DOHH2 (cell line): ENCODE measurements around the gene ETV6.
A peak's percentile ranks its signal among the peaks of the same experiment; 100 is the strongest.

Experiments used
- H3F3A ChIP-seq: fragments of 200-600 bp; sonication (generic), shearing (Covaris generic); 2 replicates; pipeline ENCODE4 v1.6.0; 2016; ENCODE audit warnings: antibody characterized with exemption, mild to moderate bottlenecking; ENCODE audit not compliant: control insufficient read depth, insufficient read depth
- H3K27ac ChIP-seq: fragments of 200-600 bp; sonication (generic); 2 replicates; pipeline ENCODE4 v1.5.1; 2014; ENCODE audit warnings: low read depth, mild to moderate bottlenecking, low read length, moderate library complexity
- H3K27me3 ChIP-seq: fragments of 200-600 bp; sonication (generic); 2 replicates; pipeline ENCODE4 v1.6.1; 2014; ENCODE audit warnings: mild to moderate bottlenecking, low read length, mixed read lengths; ENCODE audit not compliant: control insufficient read depth
- H3K36me3 ChIP-seq: fragments of 200-600 bp; sonication (generic); 2 replicates; pipeline ENCODE4 v1.6.1; 2014; ENCODE audit warnings: mild to moderate bottlenecking, low read length, moderate library complexity, mixed read lengths; ENCODE audit not compliant: control insufficient read depth
- H3K4me1 ChIP-seq: fragments of 200-600 bp; sonication (generic); 2 replicates; pipeline ENCODE4 v1.6.1; 2014; ENCODE audit warnings: mild to moderate bottlenecking, low read length, mixed read lengths; ENCODE audit not compliant: control insufficient read depth
- H3K4me2 ChIP-seq: fragments of 200-600 bp; sonication (generic); 2 replicates; pipeline ENCODE4 v1.6.0; 2014; ENCODE audit warnings: mild to moderate bottlenecking, low read length, moderate library complexity
- H3K4me3 ChIP-seq: fragments of 200-600 bp; sonication (generic); 2 replicates; pipeline ENCODE4 v1.5.1; 2014; ENCODE audit warnings: mild to moderate bottlenecking, low read length, mixed read lengths
- H3K79me2 ChIP-seq: fragments of 200-600 bp; sonication (generic); 2 replicates; pipeline ENCODE4 v1.6.1; 2014; ENCODE audit warnings: mild to moderate bottlenecking, low read length, mixed read lengths; ENCODE audit not compliant: control insufficient read depth
- H3K9me2 ChIP-seq: fragments of 200-600 bp; sonication (generic); replicated peaks from 2 replicates; pipeline ENCODE4 v1.6.1; 2014; ENCODE audit warnings: mild to moderate bottlenecking, low read length, mixed read lengths; ENCODE audit not compliant: control insufficient read depth
- H3K9me3 ChIP-seq: fragments of 200-600 bp; sonication (generic); 2 replicates; pipeline ENCODE4 v1.6.1; 2014; ENCODE audit warnings: antibody characterized with exemption, low read length, mixed read lengths; ENCODE audit not compliant: control insufficient read depth, insufficient read depth
- H4K20me1 ChIP-seq: fragments of 200-600 bp; sonication (generic); 2 replicates; pipeline ENCODE4 v1.6.0; 2014; ENCODE audit warnings: low read depth, mild to moderate bottlenecking, antibody characterized with exemption, low read length, moderate library complexity; ENCODE audit not compliant: control insufficient read depth, insufficient read depth
- EZH2phosphoT487 ChIP-seq: fragments of 200-600 bp; sonication (generic); IDR thresholded peaks from 2 replicates; pipeline ENCODE4 v1.6.1; 2017; ENCODE audit warnings: borderline replicate concordance, mild to moderate bottlenecking, antibody characterized with exemption, low read length, moderate library complexity, mixed read lengths
- TF ChIP-seq, protein P1 (sequence below): fragments of 200-600 bp; sonication (generic); IDR thresholded peaks from one replicate; pipeline ENCODE4 v1.5.1; 2014; ENCODE audit warnings: antibody characterized with exemption, mild to moderate bottlenecking, low read depth, low read length; ENCODE audit not compliant: poor library complexity, severe bottlenecking

Gene ETV6

DNA sequence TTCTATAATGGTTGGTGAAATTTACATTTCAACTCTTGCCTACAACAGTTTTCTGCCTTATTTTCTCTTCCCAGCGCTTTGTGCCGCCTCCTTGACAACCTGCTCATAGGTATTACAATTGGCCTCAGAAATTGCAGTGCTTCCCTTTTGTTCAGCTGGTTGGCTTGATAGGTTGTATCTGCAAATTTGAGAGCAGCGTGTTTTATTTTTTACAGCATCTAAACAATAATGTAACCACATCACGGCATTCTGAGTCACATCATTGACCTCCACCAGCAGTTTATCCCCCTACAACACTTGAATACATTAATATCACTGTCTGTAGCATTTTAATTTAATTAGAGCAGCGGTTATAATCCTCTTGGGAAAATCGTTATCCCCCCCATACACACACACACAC is 99.4 kb downstream of the ETV6 start:
- peaks cover 3% of the 10 kb centered on the region for H3K79me2 ChIP-seq
- peaks cover 10% of the 10 kb centered on the region for H3K36me3 ChIP-seq
- no peaks in the 10 kb centered on the region for H3K9me3 ChIP-seq
- TF ChIP-seq, protein P1, sequence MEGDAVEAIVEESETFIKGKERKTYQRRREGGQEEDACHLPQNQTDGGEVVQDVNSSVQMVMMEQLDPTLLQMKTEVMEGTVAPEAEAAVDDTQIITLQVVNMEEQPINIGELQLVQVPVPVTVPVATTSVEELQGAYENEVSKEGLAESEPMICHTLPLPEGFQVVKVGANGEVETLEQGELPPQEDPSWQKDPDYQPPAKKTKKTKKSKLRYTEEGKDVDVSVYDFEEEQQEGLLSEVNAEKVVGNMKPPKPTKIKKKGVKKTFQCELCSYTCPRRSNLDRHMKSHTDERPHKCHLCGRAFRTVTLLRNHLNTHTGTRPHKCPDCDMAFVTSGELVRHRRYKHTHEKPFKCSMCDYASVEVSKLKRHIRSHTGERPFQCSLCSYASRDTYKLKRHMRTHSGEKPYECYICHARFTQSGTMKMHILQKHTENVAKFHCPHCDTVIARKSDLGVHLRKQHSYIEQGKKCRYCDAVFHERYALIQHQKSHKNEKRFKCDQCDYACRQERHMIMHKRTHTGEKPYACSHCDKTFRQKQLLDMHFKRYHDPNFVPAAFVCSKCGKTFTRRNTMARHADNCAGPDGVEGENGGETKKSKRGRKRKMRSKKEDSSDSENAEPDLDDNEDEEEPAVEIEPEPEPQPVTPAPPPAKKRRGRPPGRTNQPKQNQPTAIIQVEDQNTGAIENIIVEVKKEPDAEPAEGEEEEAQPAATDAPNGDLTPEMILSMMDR: no peak
- TF ChIP-seq EZH2phosphoT487: no peak
- H3K4me2 ChIP-seq: peak overlapping the region; percentile 61
- no peaks in the 10 kb centered on the region for H3K27me3 ChIP-seq
- H3K9me2 ChIP-seq: no peaks in the 10 kb centered on the region
- peaks cover 82% of the 10 kb centered on the region for H3K4me1 ChIP-seq
- 0 out of 2 replicates have a peak overlapping the region, but pooled peaks have one; percentile 71 for H3K27ac ChIP-seq
- H3K4me3 ChIP-seq: no peak overlapping the region
- H4K20me1 ChIP-seq: no peaks in the 10 kb centered on the region
- H3F3A ChIP-seq: no peaks in the 10 kb centered on the region

DNA sequence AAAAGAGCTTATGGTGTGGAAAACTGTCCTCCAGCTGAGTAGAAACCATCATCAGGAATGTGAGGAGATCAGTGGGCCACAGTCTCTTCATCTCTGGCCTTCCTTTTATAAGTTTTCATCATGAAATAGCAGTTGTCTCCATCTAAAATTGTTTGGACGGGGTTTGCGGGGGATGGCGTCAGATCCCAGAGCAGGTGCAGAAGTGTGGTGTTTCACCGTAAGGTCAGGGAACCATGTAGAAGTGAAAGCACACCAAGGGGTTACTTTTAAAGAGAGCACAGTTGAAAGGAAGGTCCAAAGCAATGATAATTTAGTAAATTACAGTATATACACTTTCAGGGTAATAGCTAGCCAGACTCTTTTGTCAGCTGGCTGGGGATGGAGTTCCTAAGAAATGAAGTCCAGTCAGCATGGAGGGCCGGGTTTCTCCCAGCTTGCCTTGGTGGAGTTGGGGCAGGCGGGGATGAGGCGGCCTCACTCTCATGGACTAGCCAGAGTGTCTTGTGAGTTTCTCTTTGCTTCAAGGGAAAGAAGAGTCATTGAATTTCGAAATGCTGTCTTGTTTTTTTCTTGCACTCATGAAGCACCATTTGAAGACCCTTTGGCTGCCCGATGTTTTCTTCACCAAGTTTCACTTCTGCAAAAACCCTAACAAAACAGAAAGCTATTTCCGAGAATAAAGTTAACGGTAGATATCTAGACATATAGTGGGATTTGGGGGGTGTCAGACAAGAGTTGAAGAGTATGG is 100.6 kb downstream of the ETV6 start:
- no peaks in the 10 kb centered on the region for H3F3A ChIP-seq
- H4K20me1 ChIP-seq: no peaks in the 10 kb centered on the region
- peaks cover 3% of the 10 kb centered on the region for H3K79me2 ChIP-seq
- no peaks in the 10 kb centered on the region for H3K27me3 ChIP-seq
- H3K36me3 ChIP-seq: peaks cover 10% of the 10 kb centered on the region
- no peaks in the 10 kb centered on the region for H3K9me3 ChIP-seq
- TF ChIP-seq EZH2phosphoT487: no peak
- TF ChIP-seq, protein P1: no peak
- H3K27ac ChIP-seq: peak overlapping the region; percentile 71
- H3K4me2 ChIP-seq: peak overlapping the region; percentile 61
- H3K4me1 ChIP-seq: peaks cover 82% of the 10 kb centered on the region
- H3K4me3 ChIP-seq: peak overlapping the region; percentile 50
- no peaks in the 10 kb centered on the region for H3K9me2 ChIP-seq

DNA sequence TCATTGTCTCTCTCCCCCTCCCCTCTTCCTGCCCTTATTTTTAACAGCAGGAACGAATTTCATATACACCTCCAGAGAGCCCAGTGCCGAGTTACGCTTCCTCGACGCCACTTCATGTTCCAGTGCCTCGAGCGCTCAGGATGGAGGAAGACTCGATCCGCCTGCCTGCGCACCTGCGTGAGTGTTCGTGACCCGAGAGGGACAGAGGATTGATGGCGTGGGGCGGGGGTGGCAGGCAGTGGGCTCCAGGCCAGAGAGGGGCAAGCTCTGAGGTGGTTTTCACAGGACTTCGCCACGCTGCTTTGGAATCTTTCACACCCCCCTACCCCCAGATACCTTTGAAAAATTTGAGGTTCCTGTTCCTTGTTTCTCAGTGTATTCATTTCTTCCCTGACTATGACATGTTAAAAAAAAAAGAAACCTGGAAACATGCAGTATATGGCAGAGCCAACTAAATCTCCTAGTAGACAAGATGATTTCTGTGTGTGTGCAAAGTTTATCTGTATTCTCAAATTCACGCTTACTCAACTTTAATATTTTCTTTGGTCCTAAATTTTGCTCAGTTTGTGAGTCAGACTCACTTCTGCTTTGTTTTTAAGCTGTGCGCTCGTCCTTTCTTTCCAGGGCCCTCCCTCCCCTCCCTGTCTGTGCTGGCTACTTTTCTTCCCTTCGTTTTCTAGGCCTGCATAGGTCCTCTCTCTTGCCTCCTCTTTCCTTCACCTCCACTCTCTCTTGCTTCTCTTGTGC is 103.1 kb downstream of the ETV6 start:
- peak overlapping the region; percentile 49 for H3K4me2 ChIP-seq
- H3K27me3 ChIP-seq: no peaks in the 10 kb centered on the region
- H3K4me3 ChIP-seq: peak overlapping the region; percentile 33; the same call in 1 of the 2 replicates
- peak overlapping the region; percentile 6 for H3K27ac ChIP-seq
- no peaks in the 10 kb centered on the region for H4K20me1 ChIP-seq
- TF ChIP-seq, protein P1: no peak
- H3K4me1 ChIP-seq: peaks cover 65% of the 10 kb centered on the region
- no peaks in the 10 kb centered on the region for H3F3A ChIP-seq
- peaks cover 10% of the 10 kb centered on the region for H3K36me3 ChIP-seq
- H3K9me2 ChIP-seq: no peaks in the 10 kb centered on the region
- no peaks in the 10 kb centered on the region for H3K9me3 ChIP-seq
- H3K79me2 ChIP-seq: peaks cover 3% of the 10 kb centered on the region
